HCT116 (cell line): ENCODE results near the gene SLC10A3. TPM values are rescaled to one million over a fixed set of nuclear protein-coding genes. Genes with fewer than 3 reads are reported as not detected.

Experiments
- ATAC-seq: fragments of 200-7000 bp; cut with Tn5 transposase; 2 replicates; pipeline ENCODE4 v1.9.1; 2020; ENCODE audit warnings: mild to moderate bottlenecking, moderate library complexity
- BruUV-seq: library from RNA; stranded (reverse); fragments of 400-500 nt; replicated peaks from 2 replicates; lab custom pipeline; 2021; lab: Mats Ljungman, UMichigan
- CTCF ChIA-PET: fragments of 300-600 bp; sonication (Branson Sonifier 250); formaldehyde crosslinking; loops from one replicate; lab custom pipeline; 2021; ENCODE audit warnings: antibody characterized with exemption; lab: Charles Lee
- POLR2A ChIA-PET: fragments of 300-600, 350-600 bp; sonication (Branson Sonifier 250); formaldehyde crosslinking; loops from one replicate; lab custom pipeline; 2021; ENCODE audit warnings: antibody characterized with exemption; lab: Charles Lee
- RAD21 ChIA-PET, 2 experiments: fragments of 300-600 bp; sonication (Branson Sonifier 250); formaldehyde crosslinking; loops; one replicate each; lab custom pipeline; 2023; ENCODE audit warnings: low total read pairs in 2 of 2; ENCODE audit not compliant: uncharacterized antibody in 2 of 2, unreplicated experiment in 2 of 2, low non-redundant PET in 1 of 2; lab: Charles Lee
- DNase-seq: peaks from one replicate; pipeline ENCODE4 v3.0.0-alpha.2; 2010; ENCODE audit warnings: low read depth, low spot score
- H2AFZ ChIP-seq: fragments of 200-600 bp; shearing (Covaris generic), sonication (generic); 2 replicates; pipeline ENCODE4 v1.6.1; 2017; ENCODE audit warnings: low read depth, mixed run types, mixed read lengths, antibody characterized with exemption, low read length; ENCODE audit not compliant: poor library complexity, severe bottlenecking
- H3K27ac ChIP-seq: 2 replicates; pipeline ENCODE4 v1.5.1; 2012; ENCODE audit warnings: low read depth, low read length
- H3K27me3 ChIP-seq: fragments of 200-600 bp; sonication (generic); 2 replicates; pipeline ENCODE4 v1.6.1; 2016; ENCODE audit warnings: mixed run types, low read length, mixed read lengths; ENCODE audit not compliant: insufficient read depth
- H3K36me3 ChIP-seq, 2 experiments: fragments of 200-500 bp in 1 of 2; fragments of 200-600 bp in 1 of 2; sonication (Bioruptor generic) in 1 of 2; sonication (generic) in 1 of 2; 2 replicates each; pipeline versions ENCODE4 v1.5.1 to v1.6.1; 2014 to 2016; ENCODE audit warnings: low read length in 2 of 2, inconsistent platforms in 1 of 2, mixed read lengths in 1 of 2, mixed run types in 1 of 2; ENCODE audit not compliant: insufficient read depth in 2 of 2, control insufficient read depth in 1 of 2
- H3K4me1 ChIP-seq, 2 experiments: fragments of 200-600 bp in 1 of 2; sonication (generic) in 1 of 2; 2 replicates each; pipeline versions ENCODE4 v1.5.1 to v1.6.1; 2012 to 2017; ENCODE audit warnings: low read length in 2 of 2, inconsistent platforms in 1 of 2, mild to moderate bottlenecking in 1 of 2, mixed read lengths in 1 of 2, mixed run types in 1 of 2, moderate library complexity in 1 of 2; ENCODE audit not compliant: insufficient read depth in 2 of 2, control insufficient read depth in 1 of 2
- H3K4me2 ChIP-seq: fragments of 200-600 bp; sonication (generic); 2 replicates; pipeline ENCODE4 v1.6.1; 2017; ENCODE audit warnings: mixed run types, low read length, mixed read lengths
- H3K4me3 ChIP-seq, 2 experiments: fragments of 200-600 bp in 1 of 2; sonication (generic) in 1 of 2; replicated peaks in 1 of 2; 2 replicates each; pipeline ENCODE4 v1.5.1; 2011 to 2016; ENCODE audit warnings: low read length in 2 of 2, control low read depth in 1 of 2, low read depth in 1 of 2, mild to moderate bottlenecking in 1 of 2, mixed read lengths in 1 of 2, mixed run types in 1 of 2
- H3K79me2 ChIP-seq: fragments of 200-600 bp; sonication (generic); 2 replicates; pipeline ENCODE4 v1.6.1; 2017; ENCODE audit warnings: mild to moderate bottlenecking, mixed run types, low read length, moderate library complexity, mixed read lengths; ENCODE audit not compliant: insufficient read depth
- H3K9ac ChIP-seq: fragments of 200-600 bp; sonication (generic); 2 replicates; pipeline ENCODE4 v1.6.1; 2016; ENCODE audit warnings: low read length, mixed read lengths
- H3K9me2 ChIP-seq: fragments of 200-600 bp; sonication (generic), shearing (Covaris generic); 2 replicates; pipeline ENCODE4 v1.6.1; 2017; ENCODE audit warnings: mixed run types, mild to moderate bottlenecking, moderate library complexity; ENCODE audit not compliant: insufficient read depth
- H3K9me3 ChIP-seq, 2 experiments: fragments of 200-500 bp in 1 of 2; fragments of 200-600 bp in 1 of 2; sonication (Bioruptor generic) in 1 of 2; sonication (generic) in 1 of 2; 2 replicates each; pipeline ENCODE4 v1.6.1; 2014 to 2017; ENCODE audit warnings: low read length in 2 of 2, mixed read lengths in 2 of 2, inconsistent platforms in 1 of 2, low read depth in 1 of 2, mild to moderate bottlenecking in 1 of 2, mixed run types in 1 of 2, moderate library complexity in 1 of 2; ENCODE audit not compliant: control insufficient read depth in 1 of 2, insufficient read depth in 1 of 2
- H4K20me1 ChIP-seq: fragments of 200-600 bp; sonication (generic), shearing (Covaris generic); 2 replicates; pipeline ENCODE4 v1.6.1; 2017; ENCODE audit warnings: mixed run types, mild to moderate bottlenecking, moderate library complexity; ENCODE audit not compliant: insufficient read depth
- ATF3 ChIP-seq: IDR thresholded peaks from 2 replicates; pipeline ENCODE4 v1.6.1; 2012
- CBX3 ChIP-seq: IDR thresholded peaks from 2 replicates; pipeline ENCODE4 v1.6.1; 2012; ENCODE audit warnings: low read depth
- ELF1 ChIP-seq: IDR thresholded peaks from 2 replicates; pipeline ENCODE4 v1.6.1; 2012; ENCODE audit warnings: low read depth, borderline replicate concordance
- EZH2 ChIP-seq: fragments of 200-600 bp; sonication (generic); IDR thresholded peaks from 2 replicates; pipeline ENCODE4 v1.6.1; 2017; ENCODE audit warnings: antibody characterized with exemption, mixed run types
- FOSL1 ChIP-seq: IDR thresholded peaks from 2 replicates; pipeline ENCODE4 v1.6.1; 2012; ENCODE audit warnings: low read depth
- JUND ChIP-seq: IDR thresholded peaks from 2 replicates; pipeline ENCODE4 v1.6.1; 2012
- POLR2AphosphoS5 ChIP-seq: IDR thresholded peaks from 2 replicates; pipeline ENCODE4 v1.6.1; 2011; ENCODE audit warnings: mild to moderate bottlenecking, low read depth, low read length, moderate library complexity
- RAD21 ChIP-seq: IDR thresholded peaks from 2 replicates; pipeline ENCODE4 v1.6.1; 2012; ENCODE audit warnings: low read depth, mild to moderate bottlenecking
- SIN3A ChIP-seq: IDR thresholded peaks from 2 replicates; pipeline ENCODE4 v1.6.1; 2012; ENCODE audit warnings: low read depth
- SP1 ChIP-seq: IDR thresholded peaks from 2 replicates; pipeline ENCODE4 v1.6.1; 2012; ENCODE audit warnings: low read depth
- SRF ChIP-seq: IDR thresholded peaks from 2 replicates; pipeline ENCODE4 v1.6.1; 2012; ENCODE audit warnings: low read depth
- TCF7L2 ChIP-seq: IDR thresholded peaks from 2 replicates; pipeline ENCODE4 v1.7.0; 2011; ENCODE audit warnings: borderline replicate concordance, inconsistent platforms; ENCODE audit not compliant: insufficient read depth, insufficient read length; ENCODE audit errors: extremely low read depth
- YY1 ChIP-seq: IDR thresholded peaks from 2 replicates; pipeline ENCODE4 v1.6.1; 2011; ENCODE audit warnings: low read length, low read depth, moderate library complexity, mild to moderate bottlenecking; ENCODE audit not compliant: insufficient replicate concordance; ENCODE audit errors: extremely low read depth
- intact Hi-C: fragments of 100-400 bp; cut with micrococcal nuclease; formaldehyde crosslinking; loops from 2 replicates; pipeline ENCODE4 v1.10.0; 2022
- total RNA-seq: library from RNA; stranded (reverse); gene quantifications from one replicate; pipeline ENCODE4 v1.2.1, GENCODE V29; 2021; ENCODE audit not compliant: unreplicated experiment
- TF ChIP-seq, protein P1 (sequence below): IDR thresholded peaks from 2 replicates; pipeline ENCODE4 v1.6.1; 2012
- TF ChIP-seq, protein P2 (sequence below): IDR thresholded peaks from 2 replicates; pipeline ENCODE4 v1.6.1; 2012; ENCODE audit warnings: low read depth

The SLC10A3 gene
- total RNA-seq, 1 experiment from 2014 or later: 16.2 TPM

- peaks cover 0 to 10% of the 10 kb centered on the region in 2 experiments; a peak in 1 of 4 replicates for H3K36me3 ChIP-seq
- DNase-seq: no peak
- TF ChIP-seq POLR2AphosphoS5 (no peak), ATF3 (no peak), YY1 (no peak), SRF (no peak), TCF7L2 (no peak), SP1 (no peak), CBX3 (no peak), SIN3A (no peak)
- TF ChIP-seq, protein P1, sequence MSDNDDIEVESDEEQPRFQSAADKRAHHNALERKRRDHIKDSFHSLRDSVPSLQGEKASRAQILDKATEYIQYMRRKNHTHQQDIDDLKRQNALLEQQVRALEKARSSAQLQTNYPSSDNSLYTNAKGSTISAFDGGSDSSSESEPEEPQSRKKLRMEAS: no peak
- H3K9ac ChIP-seq: no peak overlapping the region
- H3K79me2 ChIP-seq: peaks cover 15% of the 10 kb centered on the region
- H3K4me3 ChIP-seq: no peak overlapping the region
- H3K27ac ChIP-seq: no peak overlapping the region
- H3K27me3 ChIP-seq: no peaks in the 10 kb centered on the region
- no peak for ATAC-seq
- CTCF ChIA-PET: no interaction called here
- no peak overlapping the region for H2AFZ ChIP-seq
- no TSS peak for BruUV-seq
- no peaks in the 10 kb centered on the region for H4K20me1 ChIP-seq
- intact Hi-C loops: no loop called here
- H3K4me1 ChIP-seq: peaks cover 10 to 32% of the 10 kb centered on the region in 2 experiments
- no peaks in the 10 kb centered on the region for H3K9me2 ChIP-seq
- POLR2A ChIA-PET: no interaction called here
- RAD21 ChIA-PET: no interaction called here
- no peaks in the 10 kb centered on the region for H3K9me3 ChIP-seq
- H3K4me2 ChIP-seq: no peak overlapping the region
Measured at GRCh38 chrX:154483325-154483724, 7.1 kb downstream of the SLC10A3 start.

DNA sequence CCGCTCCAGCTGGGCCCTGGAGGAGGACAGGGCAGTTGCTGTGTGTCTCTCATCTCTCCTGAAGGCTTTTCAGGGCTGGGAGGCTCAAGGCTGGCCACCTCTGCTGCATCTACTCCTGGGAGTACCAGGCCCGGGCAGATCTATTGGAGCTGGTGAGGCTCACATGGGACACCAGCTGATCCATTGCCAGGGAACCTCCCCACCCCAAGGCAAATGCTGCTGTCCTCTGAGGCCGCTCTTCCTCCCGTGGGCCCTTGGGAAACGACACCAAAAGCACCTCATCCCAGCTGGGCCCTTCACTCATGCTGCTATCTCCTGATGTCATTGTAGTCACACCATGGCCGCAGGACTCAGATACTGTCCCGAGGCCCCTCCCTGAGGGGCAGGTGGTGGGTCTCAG is 7.6 kb downstream of the SLC10A3 start:
- peaks cover 0 to 10% of the 10 kb centered on the region in 2 experiments; a peak in 1 of 4 replicates for H3K36me3 ChIP-seq
- H3K9ac ChIP-seq: no peak overlapping the region
- ChIA-PET RAD21 (no interaction called here), POLR2A (interaction anchor here (0.9 kb wide), 1 partner anchor 10 kb away, joined by 3 read pairs; no protein-coding TSS in a partner anchor), CTCF (no interaction called here)
- H3K4me1 ChIP-seq: peaks cover 10 to 32% of the 10 kb centered on the region in 2 experiments
- peaks cover 15% of the 10 kb centered on the region for H3K79me2 ChIP-seq
- H3K4me2 ChIP-seq: no peak overlapping the region
- no peaks in the 10 kb centered on the region for H3K9me2 ChIP-seq
- ATAC-seq: no peak
- H3K9me3 ChIP-seq: no peaks in the 10 kb centered on the region
- no peaks in the 10 kb centered on the region for H4K20me1 ChIP-seq
- intact Hi-C loops: no loop called here
- no peak for DNase-seq
- no peak overlapping the region for H3K27ac ChIP-seq
- H2AFZ ChIP-seq: no peak overlapping the region
- no peaks in the 10 kb centered on the region for H3K27me3 ChIP-seq
- no peak overlapping the region for H3K4me3 ChIP-seq
- no TSS peak for BruUV-seq
- no peak for TF ChIP-seq SIN3A
- TF ChIP-seq TCF7L2: no peak
- TF ChIP-seq, protein P2, sequence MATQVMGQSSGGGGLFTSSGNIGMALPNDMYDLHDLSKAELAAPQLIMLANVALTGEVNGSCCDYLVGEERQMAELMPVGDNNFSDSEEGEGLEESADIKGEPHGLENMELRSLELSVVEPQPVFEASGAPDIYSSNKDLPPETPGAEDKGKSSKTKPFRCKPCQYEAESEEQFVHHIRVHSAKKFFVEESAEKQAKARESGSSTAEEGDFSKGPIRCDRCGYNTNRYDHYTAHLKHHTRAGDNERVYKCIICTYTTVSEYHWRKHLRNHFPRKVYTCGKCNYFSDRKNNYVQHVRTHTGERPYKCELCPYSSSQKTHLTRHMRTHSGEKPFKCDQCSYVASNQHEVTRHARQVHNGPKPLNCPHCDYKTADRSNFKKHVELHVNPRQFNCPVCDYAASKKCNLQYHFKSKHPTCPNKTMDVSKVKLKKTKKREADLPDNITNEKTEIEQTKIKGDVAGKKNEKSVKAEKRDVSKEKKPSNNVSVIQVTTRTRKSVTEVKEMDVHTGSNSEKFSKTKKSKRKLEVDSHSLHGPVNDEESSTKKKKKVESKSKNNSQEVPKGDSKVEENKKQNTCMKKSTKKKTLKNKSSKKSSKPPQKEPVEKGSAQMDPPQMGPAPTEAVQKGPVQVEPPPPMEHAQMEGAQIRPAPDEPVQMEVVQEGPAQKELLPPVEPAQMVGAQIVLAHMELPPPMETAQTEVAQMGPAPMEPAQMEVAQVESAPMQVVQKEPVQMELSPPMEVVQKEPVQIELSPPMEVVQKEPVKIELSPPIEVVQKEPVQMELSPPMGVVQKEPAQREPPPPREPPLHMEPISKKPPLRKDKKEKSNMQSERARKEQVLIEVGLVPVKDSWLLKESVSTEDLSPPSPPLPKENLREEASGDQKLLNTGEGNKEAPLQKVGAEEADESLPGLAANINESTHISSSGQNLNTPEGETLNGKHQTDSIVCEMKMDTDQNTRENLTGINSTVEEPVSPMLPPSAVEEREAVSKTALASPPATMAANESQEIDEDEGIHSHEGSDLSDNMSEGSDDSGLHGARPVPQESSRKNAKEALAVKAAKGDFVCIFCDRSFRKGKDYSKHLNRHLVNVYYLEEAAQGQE: no peak
- TF ChIP-seq EZH2: no peak
- TF ChIP-seq FOSL1: no peak
- no peak for TF ChIP-seq ELF1
- TF ChIP-seq JUND: no peak
- TF ChIP-seq CBX3: no peak
- TF ChIP-seq POLR2AphosphoS5: no peak
- no peak for TF ChIP-seq RAD21
